GM19240 (cell line): Measurements from ENCODE around the gene UNC13D.
A peak's percentile ranks its signal among the peaks of the same experiment; 100 is the strongest.
"Not testable (repeated sequence)": the region's sequence is repeated elsewhere in the genome, so short reads cannot be mapped to it uniquely, and the experiment has no call there.

Source experiments
- DNase-seq: peaks from one replicate; pipeline ENCODE4 v3.0.0; 2011; ENCODE audit warnings: low spot score; ENCODE audit not compliant: insufficient read length

Gene UNC13D

GRCh38 chr17:75851693-75851991 lies 7.4 kb upstream of the UNC13D start:
- not testable (repeated sequence) for DNase-seq

- no peak for DNase-seq
These were observed 6.9 kb upstream of the UNC13D start for GRCh38 chr17:75850928-75851692.

- DNase-seq: no peak
These were observed 5.5 kb upstream of the UNC13D start for GRCh38 chr17:75849724-75850123.

- no peak for DNase-seq
These were observed 5.1 kb upstream of the UNC13D start for GRCh38 chr17:75849279-75849646.

GRCh38 chr17:75848523-75849278 lies 4.5 kb upstream of the UNC13D start:
- no peak for DNase-seq

GRCh38 chr17:75847614-75848522 lies 3.7 kb upstream of the UNC13D start:
- no peak for DNase-seq

- no peak for DNase-seq
These were observed 2.7 kb upstream of the UNC13D start for GRCh38 chr17:75846692-75847613.

- DNase-seq: no peak
These were observed 1.9 kb upstream of the UNC13D start for GRCh38 chr17:75845933-75846691.

- peak; percentile 91 for DNase-seq
These were observed 981 bp upstream of the UNC13D start for GRCh38 chr17:75845058-75845711.

- no peak for DNase-seq
These were observed 390 bp upstream of the UNC13D start for GRCh38 chr17:75844530-75845057.

GRCh38 chr17:75842963-75843576 lies 1.1 kb downstream of the UNC13D start:
- no peak for DNase-seq

- no peak for DNase-seq
These were observed 1.8 kb downstream of the UNC13D start for GRCh38 chr17:75842411-75842810.

- no peak for DNase-seq
These were observed 3.4 kb downstream of the UNC13D start for GRCh38 chr17:75840799-75841164.

GRCh38 chr17:75839942-75840798 lies 4.0 kb downstream of the UNC13D start:
- no peak for DNase-seq

- no peak for DNase-seq
These were observed 5.8 kb downstream of the UNC13D start for GRCh38 chr17:75838410-75838809.

GRCh38 chr17:75837899-75838298 lies 6.3 kb downstream of the UNC13D start:
- DNase-seq: no peak

GRCh38 chr17:75836605-75837004 lies 7.6 kb downstream of the UNC13D start:
- no peak for DNase-seq

GRCh38 chr17:75835654-75835987 lies 8.6 kb downstream of the UNC13D start:
- no peak for DNase-seq
